HEK293 (cell line): Measurements from ENCODE around the gene GADD45GIP1.

Source experiments
- FEZF1 ChIP-seq: fragments of 450-650 bp; formaldehyde crosslinking; IDR thresholded peaks from 2 replicates; pipeline ENCODE4 v1.5.1; 2016; ENCODE audit warnings: missing biosample characterization, missing genetic modification characterization
- HIC1 ChIP-seq: fragments of 450-650 bp; formaldehyde crosslinking; IDR thresholded peaks from 2 replicates; pipeline ENCODE4 v1.5.1; 2016; ENCODE audit warnings: missing biosample characterization, missing genetic modification characterization
- SETDB1 ChIP-seq: IDR thresholded peaks from one replicate; pipeline ENCODE4 v1.6.1; 2017; ENCODE audit warnings: mild to moderate bottlenecking, low read length, moderate library complexity, mixed read lengths; ENCODE audit not compliant: insufficient read length
- TCF7L2 ChIP-seq: IDR thresholded peaks from 2 replicates; pipeline ENCODE4 v1.6.1; 2011; ENCODE audit warnings: low read depth, mild to moderate bottlenecking, inconsistent platforms, low read length, moderate library complexity, borderline replicate concordance
- ZBTB48 ChIP-seq: fragments of 450-650 bp; formaldehyde crosslinking; IDR thresholded peaks from 2 replicates; pipeline ENCODE4 v1.5.1; 2016; ENCODE audit warnings: missing biosample characterization, missing genetic modification characterization
- ZFP3 ChIP-seq: fragments of 450-650 bp; formaldehyde crosslinking; IDR thresholded peaks from 2 replicates; pipeline ENCODE4 v1.5.1; 2016; ENCODE audit warnings: low read depth, missing biosample characterization, missing genetic modification characterization
- ZNF114 ChIP-seq: fragments of 450-650 bp; formaldehyde crosslinking; IDR thresholded peaks from 2 replicates; pipeline ENCODE4 v1.5.0; 2017; ENCODE audit warnings: missing biosample characterization, missing genetic modification characterization
- ZNF133 ChIP-seq: fragments of 450-650 bp; formaldehyde crosslinking; IDR thresholded peaks from 2 replicates; pipeline ENCODE4 v1.5.1; 2016; ENCODE audit warnings: missing biosample characterization, missing genetic modification characterization
- ZNF16 ChIP-seq: fragments of 450-650 bp; formaldehyde crosslinking; IDR thresholded peaks from 2 replicates; pipeline ENCODE4 v1.5.1; 2016; ENCODE audit warnings: low read depth, missing biosample characterization, missing genetic modification characterization
- ZNF175 ChIP-seq: fragments of 450-650 bp; formaldehyde crosslinking; IDR thresholded peaks from 2 replicates; pipeline ENCODE4 v1.5.1; 2016; ENCODE audit warnings: missing biosample characterization, missing genetic modification characterization
- ZNF184 ChIP-seq: fragments of 450-650 bp; IDR thresholded peaks from 2 replicates; pipeline ENCODE4 v1.5.1; 2018; ENCODE audit warnings: missing biosample characterization, mild to moderate bottlenecking, missing genetic modification characterization
- ZNF211 ChIP-seq: fragments of 450-650 bp; formaldehyde crosslinking; IDR thresholded peaks from 2 replicates; pipeline ENCODE4 v1.5.1; 2016; ENCODE audit warnings: low read depth, missing biosample characterization, missing genetic modification characterization
- ZNF223 ChIP-seq: fragments of 450-650 bp; formaldehyde crosslinking; IDR thresholded peaks from 2 replicates; pipeline ENCODE4 v1.5.1; 2016; ENCODE audit warnings: missing biosample characterization, missing genetic modification characterization
- ZNF239 ChIP-seq: fragments of 450-650 bp; formaldehyde crosslinking; IDR thresholded peaks from 2 replicates; pipeline ENCODE4 v1.5.1; 2016; ENCODE audit warnings: missing biosample characterization, missing genetic modification characterization
- ZNF248 ChIP-seq: fragments of 450-650 bp; formaldehyde crosslinking; IDR thresholded peaks from 2 replicates; pipeline ENCODE4 v1.5.1; 2017; ENCODE audit warnings: missing biosample characterization, missing genetic modification characterization
- ZNF292 ChIP-seq: fragments of 450-650 bp; formaldehyde crosslinking; IDR thresholded peaks from 2 replicates; pipeline ENCODE4 v1.5.1; 2016; ENCODE audit warnings: low read depth, missing biosample characterization, missing genetic modification characterization, borderline replicate concordance
- ZNF324 ChIP-seq: fragments of 450-650 bp; formaldehyde crosslinking; IDR thresholded peaks from 2 replicates; pipeline ENCODE4 v1.5.1; 2016; ENCODE audit warnings: missing biosample characterization, missing genetic modification characterization
- ZNF335 ChIP-seq: fragments of 450-650 bp; formaldehyde crosslinking; conservative IDR thresholded peaks from 2 replicates; pipeline ENCODE4 v1.5.1; 2016; ENCODE audit warnings: missing biosample characterization, missing genetic modification characterization
- ZNF48 ChIP-seq: fragments of 450-650 bp; formaldehyde crosslinking; IDR thresholded peaks from 2 replicates; pipeline ENCODE4 v1.5.1; 2016; ENCODE audit warnings: missing biosample characterization, missing genetic modification characterization
- ZNF513 ChIP-seq: fragments of 450-650 bp; IDR thresholded peaks from 2 replicates; pipeline ENCODE4 v1.5.1; 2018; ENCODE audit warnings: missing biosample characterization, missing genetic modification characterization
- ZNF529 ChIP-seq: fragments of 450-650 bp; formaldehyde crosslinking; IDR thresholded peaks from 2 replicates; pipeline ENCODE4 v1.5.1; 2017; ENCODE audit warnings: missing genetic modification characterization, missing biosample characterization; ENCODE audit not compliant: insufficient replicate concordance
- ZNF530 ChIP-seq: fragments of 450-650 bp; formaldehyde crosslinking; IDR thresholded peaks from 2 replicates; pipeline ENCODE4 v1.5.1; 2016; ENCODE audit warnings: low read depth, missing biosample characterization, missing genetic modification characterization
- ZNF549 ChIP-seq: fragments of 450-650 bp; IDR thresholded peaks from 2 replicates; pipeline ENCODE4 v1.5.1; 2018; ENCODE audit warnings: missing biosample characterization, missing genetic modification characterization, mild to moderate bottlenecking, inconsistent platforms, moderate library complexity
- ZNF555 ChIP-seq: fragments of 450-650 bp; formaldehyde crosslinking; conservative IDR thresholded peaks from 2 replicates; pipeline ENCODE4 v1.5.1; 2017; ENCODE audit warnings: missing biosample characterization, mild to moderate bottlenecking, missing genetic modification characterization, inconsistent platforms
- ZNF621 ChIP-seq: fragments of 450-650 bp; formaldehyde crosslinking; IDR thresholded peaks from 2 replicates; pipeline ENCODE4 v1.5.1; 2017; ENCODE audit warnings: missing biosample characterization, missing genetic modification characterization
- ZNF626 ChIP-seq: fragments of 450-650 bp; sonication (Bioruptor Pico); formaldehyde crosslinking; IDR thresholded peaks from 2 replicates; pipeline ENCODE4 v1.5.1; 2018; ENCODE audit warnings: missing biosample characterization, missing genetic modification characterization, inconsistent platforms
- ZNF658 ChIP-seq: fragments of 450-650 bp; formaldehyde crosslinking; IDR thresholded peaks from 2 replicates; pipeline ENCODE4; 2016; ENCODE audit warnings: missing biosample characterization, missing genetic modification characterization
- ZNF664 ChIP-seq: fragments of 450-650 bp; formaldehyde crosslinking; IDR thresholded peaks from 2 replicates; pipeline ENCODE4 v1.5.1; 2016; ENCODE audit warnings: missing biosample characterization, missing genetic modification characterization
- ZNF677 ChIP-seq: fragments of 450-650 bp; IDR thresholded peaks from 2 replicates; pipeline ENCODE4 v1.5.0; 2018; ENCODE audit warnings: missing biosample characterization, mild to moderate bottlenecking, missing genetic modification characterization, moderate library complexity
- ZNF791 ChIP-seq: fragments of 450-650 bp; formaldehyde crosslinking; IDR thresholded peaks from 2 replicates; pipeline ENCODE4 v1.5.1; 2016; ENCODE audit warnings: missing biosample characterization, missing genetic modification characterization
- ZNF792 ChIP-seq: fragments of 450-650 bp; formaldehyde crosslinking; IDR thresholded peaks from 2 replicates; pipeline ENCODE4 v1.5.1; 2016; ENCODE audit warnings: missing biosample characterization, missing genetic modification characterization
- TF ChIP-seq, protein P1 (sequence below): fragments of 450-650 bp; formaldehyde crosslinking; IDR thresholded peaks from 2 replicates; pipeline ENCODE4 v1.5.1; 2016; ENCODE audit warnings: missing biosample characterization, missing genetic modification characterization
- TF ChIP-seq, protein P2 (sequence below): fragments of 450-650 bp; IDR thresholded peaks from 2 replicates; pipeline ENCODE4 v1.5.1; 2018; ENCODE audit warnings: missing biosample characterization, mild to moderate bottlenecking, missing genetic modification characterization
- TF ChIP-seq, protein P3 (sequence below): sonication (generic); formaldehyde crosslinking; IDR thresholded peaks from 2 replicates; pipeline ENCODE4 v1.8.1; 2022; ENCODE audit warnings: mild to moderate bottlenecking, moderate library complexity, missing genetic modification reagents

GADD45GIP1 gene

GRCh38 chr19:12938779-12939601 is 18.0 kb downstream of the GADD45GIP1 start (continued):
- TF ChIP-seq ZNF133 (tag by site-specific recombination): 0 out of 2 replicates have a peak, but pooled peaks have one; percentile 24
- no peak for TF ChIP-seq HIC1 (tag by site-specific recombination)
- no peak for TF ChIP-seq ZNF48 (tag by site-specific recombination)
- TF ChIP-seq ZNF791: no peak
- no peak for TF ChIP-seq FEZF1 (tag by site-specific recombination)
- TF ChIP-seq ZBTB48 (tag by site-specific recombination): peak; percentile 65; the same call in 1 of the 2 replicates
- no peak for TF ChIP-seq ZFP3 (tag by site-specific recombination)
- no peak for TF ChIP-seq ZNF626 (tag by site-specific recombination)
- TF ChIP-seq ZNF248 (tag by site-specific recombination): no peak
- TF ChIP-seq, protein P1, sequence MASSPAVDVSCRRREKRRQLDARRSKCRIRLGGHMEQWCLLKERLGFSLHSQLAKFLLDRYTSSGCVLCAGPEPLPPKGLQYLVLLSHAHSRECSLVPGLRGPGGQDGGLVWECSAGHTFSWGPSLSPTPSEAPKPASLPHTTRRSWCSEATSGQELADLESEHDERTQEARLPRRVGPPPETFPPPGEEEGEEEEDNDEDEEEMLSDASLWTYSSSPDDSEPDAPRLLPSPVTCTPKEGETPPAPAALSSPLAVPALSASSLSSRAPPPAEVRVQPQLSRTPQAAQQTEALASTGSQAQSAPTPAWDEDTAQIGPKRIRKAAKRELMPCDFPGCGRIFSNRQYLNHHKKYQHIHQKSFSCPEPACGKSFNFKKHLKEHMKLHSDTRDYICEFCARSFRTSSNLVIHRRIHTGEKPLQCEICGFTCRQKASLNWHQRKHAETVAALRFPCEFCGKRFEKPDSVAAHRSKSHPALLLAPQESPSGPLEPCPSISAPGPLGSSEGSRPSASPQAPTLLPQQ (tag by site-specific recombination): no peak
- TF ChIP-seq ZNF335: no peak; the same call in 1 of the 2 replicates
- TF ChIP-seq ZNF16: no peak
- no peak for TF ChIP-seq ZNF211 (tag by site-specific recombination)
- TF ChIP-seq ZNF621 (tag by site-specific recombination): no peak
- no peak for TF ChIP-seq ZNF792 (tag by site-specific recombination)
- TF ChIP-seq ZNF324 (tag by site-specific recombination): peak; percentile 85; the same call in 1 of the 2 replicates
- no peak for TF ChIP-seq ZNF175
- TF ChIP-seq ZNF658: no peak
- TF ChIP-seq, protein P2, sequence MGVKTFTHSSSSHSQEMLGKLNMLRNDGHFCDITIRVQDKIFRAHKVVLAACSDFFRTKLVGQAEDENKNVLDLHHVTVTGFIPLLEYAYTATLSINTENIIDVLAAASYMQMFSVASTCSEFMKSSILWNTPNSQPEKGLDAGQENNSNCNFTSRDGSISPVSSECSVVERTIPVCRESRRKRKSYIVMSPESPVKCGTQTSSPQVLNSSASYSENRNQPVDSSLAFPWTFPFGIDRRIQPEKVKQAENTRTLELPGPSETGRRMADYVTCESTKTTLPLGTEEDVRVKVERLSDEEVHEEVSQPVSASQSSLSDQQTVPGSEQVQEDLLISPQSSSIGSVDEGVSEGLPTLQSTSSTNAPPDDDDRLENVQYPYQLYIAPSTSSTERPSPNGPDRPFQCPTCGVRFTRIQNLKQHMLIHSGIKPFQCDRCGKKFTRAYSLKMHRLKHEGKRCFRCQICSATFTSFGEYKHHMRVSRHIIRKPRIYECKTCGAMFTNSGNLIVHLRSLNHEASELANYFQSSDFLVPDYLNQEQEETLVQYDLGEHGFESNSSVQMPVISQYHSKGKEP (tag by site-specific recombination): no peak
- no peak for TF ChIP-seq ZNF239 (tag by site-specific recombination)
- TF ChIP-seq ZNF114: no peak
- no peak for TF ChIP-seq ZNF529 (tag by site-specific recombination)
- 0 out of 2 replicates have a peak, but pooled peaks have one; percentile 42 for TF ChIP-seq ZNF184 (tag by site-specific recombination)
- no peak for TF ChIP-seq ZNF664
- no peak for TF ChIP-seq SETDB1
- no peak for TF ChIP-seq ZNF530
- TF ChIP-seq ZNF292 (tag by site-specific recombination): no peak
- TF ChIP-seq, protein P3, sequence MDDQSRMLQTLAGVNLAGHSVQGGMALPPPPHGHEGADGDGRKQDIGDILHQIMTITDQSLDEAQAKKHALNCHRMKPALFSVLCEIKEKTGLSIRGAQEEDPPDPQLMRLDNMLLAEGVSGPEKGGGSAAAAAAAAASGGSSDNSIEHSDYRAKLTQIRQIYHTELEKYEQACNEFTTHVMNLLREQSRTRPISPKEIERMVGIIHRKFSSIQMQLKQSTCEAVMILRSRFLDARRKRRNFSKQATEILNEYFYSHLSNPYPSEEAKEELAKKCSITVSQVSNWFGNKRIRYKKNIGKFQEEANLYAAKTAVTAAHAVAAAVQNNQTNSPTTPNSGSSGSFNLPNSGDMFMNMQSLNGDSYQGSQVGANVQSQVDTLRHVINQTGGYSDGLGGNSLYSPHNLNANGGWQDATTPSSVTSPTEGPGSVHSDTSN (CRISPR knock-in tag): no peak; the same call in 1 of the 2 replicates
- no peak for TF ChIP-seq ZNF223 (tag by site-specific recombination)
- TF ChIP-seq ZNF513 (tag by site-specific recombination): 0 out of 2 replicates have a peak, but pooled peaks have one; percentile 35
- TF ChIP-seq ZNF549 (tag by site-specific recombination): no peak
- no peak for TF ChIP-seq TCF7L2
- no peak for TF ChIP-seq ZNF677 (tag by site-specific recombination)
- TF ChIP-seq ZNF555 (tag by site-specific recombination): no peak
